ENCODE results near the gene MEIS1. TPM values are rescaled to one million over a fixed set of nuclear protein-coding genes. Genes with fewer than 3 reads are reported as not detected.

MEIS1 gene
- total RNA-seq, 1 experiment from 2014 or later, result 4.4 TPM

DNA sequence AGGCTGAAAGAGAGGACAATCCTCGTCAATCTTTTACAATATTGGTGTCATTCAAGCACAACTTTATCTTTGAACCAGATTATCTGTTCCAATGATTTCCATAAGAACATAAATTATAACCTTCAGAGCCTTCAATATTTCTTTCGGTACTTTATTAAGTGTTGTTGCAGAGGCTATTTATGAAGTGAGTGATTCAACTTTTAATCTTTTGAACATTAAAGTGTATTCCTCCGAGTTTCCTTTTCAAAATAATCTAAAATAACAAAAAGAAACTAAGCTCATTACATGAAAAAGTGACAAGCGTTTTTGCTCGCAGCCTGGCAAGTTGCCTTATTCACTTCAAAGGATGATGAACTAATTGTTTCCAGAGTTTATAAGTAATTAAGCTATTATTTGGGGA is 149.0 kb downstream of the MEIS1 start:
- H3K27me3 Mint-ChIP-seq (ENCODE audit: insufficient read depth, unreplicated experiment), result peaks cover 24% of the 10 kb centered on the region
- CTCF ChIA-PET, result interaction anchor here (0.5 kb wide), 1 partner anchor 841 kb away, joined by 3 read pairs; no protein-coding TSS in a partner anchor
- no peak overlapping the region for H3K27ac Mint-ChIP-seq (ENCODE audit: low read depth, unreplicated experiment)
- H3K36me3 Mint-ChIP-seq (ENCODE audit: insufficient read depth, unreplicated experiment), result no peaks in the 10 kb centered on the region
- no peak for DNase-seq (ENCODE audit: unreplicated experiment)
- intact Hi-C loops (cut with micrococcal nuclease), result no loop called here
- BruUV-seq (replicated peaks), result no TSS peak
- TF ChIP-seq, protein P1, sequence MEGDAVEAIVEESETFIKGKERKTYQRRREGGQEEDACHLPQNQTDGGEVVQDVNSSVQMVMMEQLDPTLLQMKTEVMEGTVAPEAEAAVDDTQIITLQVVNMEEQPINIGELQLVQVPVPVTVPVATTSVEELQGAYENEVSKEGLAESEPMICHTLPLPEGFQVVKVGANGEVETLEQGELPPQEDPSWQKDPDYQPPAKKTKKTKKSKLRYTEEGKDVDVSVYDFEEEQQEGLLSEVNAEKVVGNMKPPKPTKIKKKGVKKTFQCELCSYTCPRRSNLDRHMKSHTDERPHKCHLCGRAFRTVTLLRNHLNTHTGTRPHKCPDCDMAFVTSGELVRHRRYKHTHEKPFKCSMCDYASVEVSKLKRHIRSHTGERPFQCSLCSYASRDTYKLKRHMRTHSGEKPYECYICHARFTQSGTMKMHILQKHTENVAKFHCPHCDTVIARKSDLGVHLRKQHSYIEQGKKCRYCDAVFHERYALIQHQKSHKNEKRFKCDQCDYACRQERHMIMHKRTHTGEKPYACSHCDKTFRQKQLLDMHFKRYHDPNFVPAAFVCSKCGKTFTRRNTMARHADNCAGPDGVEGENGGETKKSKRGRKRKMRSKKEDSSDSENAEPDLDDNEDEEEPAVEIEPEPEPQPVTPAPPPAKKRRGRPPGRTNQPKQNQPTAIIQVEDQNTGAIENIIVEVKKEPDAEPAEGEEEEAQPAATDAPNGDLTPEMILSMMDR (IDR thresholded peaks at IDR 0.05; ENCODE audit: unreplicated experiment), result no peak
- no peaks in the 10 kb centered on the region for H3K4me1 Mint-ChIP-seq (ENCODE audit: insufficient read depth, unreplicated experiment)
- no peak overlapping the region for H3K4me3 Mint-ChIP-seq (ENCODE audit: unreplicated experiment)
- H3K9me3 Mint-ChIP-seq (ENCODE audit: unreplicated experiment), result no peaks in the 10 kb centered on the region
- POLR2A ChIA-PET, result interaction anchor here (0.7 kb wide), 1 partner anchor 651 kb away, joined by 3 read pairs; no protein-coding TSS in a partner anchor

GRCh38 chr2:66585587-66585986 is 150.7 kb downstream of the MEIS1 start:
- POLR2A ChIA-PET, result no interaction called here

GRCh38 chr2:66587216-66587615 is 152.3 kb downstream of the MEIS1 start:
- Mint-ChIP-seq H3K4me3 (ENCODE audit: unreplicated experiment) (no peak overlapping the region), H3K27me3 (ENCODE audit: insufficient read depth, unreplicated experiment) (no peaks in the 10 kb centered on the region), H3K27ac (ENCODE audit: low read depth, unreplicated experiment) (no peak overlapping the region), H3K4me1 (ENCODE audit: insufficient read depth, unreplicated experiment) (no peaks in the 10 kb centered on the region), H3K36me3 (ENCODE audit: insufficient read depth, unreplicated experiment) (no peaks in the 10 kb centered on the region), H3K9me3 (ENCODE audit: unreplicated experiment) (no peaks in the 10 kb centered on the region)
- BruUV-seq (replicated peaks), result no TSS peak
- DNase-seq (ENCODE audit: unreplicated experiment), result peak; percentile 66
- POLR2A ChIA-PET, result interaction anchor here (1.0 kb wide), 1 partner anchor 8 kb away, joined by 4 read pairs; no protein-coding TSS in a partner anchor
- TF ChIP-seq, protein P1 (IDR thresholded peaks at IDR 0.05; ENCODE audit: unreplicated experiment), result peak; percentile 27
- intact Hi-C loops (cut with micrococcal nuclease), result no loop called here
- CTCF ChIA-PET, result interaction anchor here (0.6 to 2.4 kb wide), 6 partner anchors 13 to 1064 kb away, joined by 3 to 7 read pairs (median 3); no protein-coding TSS in a partner anchor

More at GRCh38 chr2:66585587-66585986, 150.7 kb downstream of the MEIS1 start:
- H3K36me3 Mint-ChIP-seq (ENCODE audit: insufficient read depth, unreplicated experiment), result no peaks in the 10 kb centered on the region
- intact Hi-C loops (cut with micrococcal nuclease), result no loop called here
- CTCF ChIA-PET, result interaction anchor here (0.6 to 0.9 kb wide), 2 partner anchors 11 to 150 kb away, joined by 3 read pairs; no protein-coding TSS in a partner anchor
- BruUV-seq (replicated peaks), result no TSS peak
- H3K4me3 Mint-ChIP-seq (ENCODE audit: unreplicated experiment), result no peak overlapping the region
- TF ChIP-seq, protein P1 (IDR thresholded peaks at IDR 0.05; ENCODE audit: unreplicated experiment), result no peak
- no peak overlapping the region for H3K27ac Mint-ChIP-seq (ENCODE audit: low read depth, unreplicated experiment)
- no peak for DNase-seq (ENCODE audit: unreplicated experiment)
- no peaks in the 10 kb centered on the region for H3K9me3 Mint-ChIP-seq (ENCODE audit: unreplicated experiment)
- H3K27me3 Mint-ChIP-seq (ENCODE audit: insufficient read depth, unreplicated experiment), result peaks cover 10% of the 10 kb centered on the region
- no peaks in the 10 kb centered on the region for H3K4me1 Mint-ChIP-seq (ENCODE audit: insufficient read depth, unreplicated experiment)

DNA sequence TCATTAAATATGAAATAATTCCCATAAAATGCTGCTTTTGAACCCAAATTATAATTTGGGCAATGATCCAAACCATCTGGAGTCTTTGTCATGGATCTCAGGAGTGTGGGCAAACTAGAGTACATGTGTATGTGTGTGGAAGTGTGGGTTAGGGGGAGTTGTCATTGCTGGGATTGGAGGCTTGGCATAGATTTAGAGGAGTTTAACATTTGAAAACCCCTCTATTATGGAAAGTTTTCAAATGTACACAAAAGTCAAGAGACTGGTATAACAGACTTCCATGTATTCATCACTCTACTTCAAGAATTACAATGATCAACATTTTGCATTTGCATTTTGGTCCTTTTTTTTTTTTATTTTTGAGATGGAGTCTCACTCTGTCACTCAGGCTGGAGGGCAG is 159.1 kb downstream of the MEIS1 start:
- H3K4me1 Mint-ChIP-seq (ENCODE audit: insufficient read depth, unreplicated experiment), result no peaks in the 10 kb centered on the region
- H3K4me3 Mint-ChIP-seq (ENCODE audit: unreplicated experiment), result no peak overlapping the region
- H3K27me3 Mint-ChIP-seq (ENCODE audit: insufficient read depth, unreplicated experiment), result no peaks in the 10 kb centered on the region
- CTCF ChIA-PET, result no interaction called here
- no peak overlapping the region for H3K27ac Mint-ChIP-seq (ENCODE audit: low read depth, unreplicated experiment)
- intact Hi-C loops (cut with micrococcal nuclease), result no loop called here
- H3K36me3 Mint-ChIP-seq (ENCODE audit: insufficient read depth, unreplicated experiment), result no peaks in the 10 kb centered on the region
- no peak for DNase-seq (ENCODE audit: unreplicated experiment)
- TF ChIP-seq, protein P1 (IDR thresholded peaks at IDR 0.05; ENCODE audit: unreplicated experiment), result no peak
- no peaks in the 10 kb centered on the region for H3K9me3 Mint-ChIP-seq (ENCODE audit: unreplicated experiment)
- POLR2A ChIA-PET, result no interaction called here
- no TSS peak for BruUV-seq (replicated peaks)
